Tibial nerve (tissue), 3 donors: ENCODE data around the gene RILPL1.

ENCODE experiments used
- POLR2A ChIP-seq, 2 donors: fragments of 450-650 bp; IDR thresholded peaks; one replicate each; pipeline ENCODE4 v1.6.1; 2017; ENCODE audit warnings: antibody characterized with exemption in 2 of 2, mild to moderate bottlenecking in 2 of 2, moderate library complexity in 2 of 2
- TF ChIP-seq, protein P1 (sequence below), 5 experiments: fragments of 200-600 bp in 3 of 5; fragments of 450-650 bp in 2 of 5; sonication (generic) in 3 of 5; IDR thresholded peaks; one replicate each; pipeline ENCODE4 v1.5.1; 2016 to 2019; ENCODE audit warnings: antibody characterized with exemption in 5 of 5, mild to moderate bottlenecking in 3 of 5, moderate library complexity in 2 of 5

- TF ChIP-seq, protein P1, sequence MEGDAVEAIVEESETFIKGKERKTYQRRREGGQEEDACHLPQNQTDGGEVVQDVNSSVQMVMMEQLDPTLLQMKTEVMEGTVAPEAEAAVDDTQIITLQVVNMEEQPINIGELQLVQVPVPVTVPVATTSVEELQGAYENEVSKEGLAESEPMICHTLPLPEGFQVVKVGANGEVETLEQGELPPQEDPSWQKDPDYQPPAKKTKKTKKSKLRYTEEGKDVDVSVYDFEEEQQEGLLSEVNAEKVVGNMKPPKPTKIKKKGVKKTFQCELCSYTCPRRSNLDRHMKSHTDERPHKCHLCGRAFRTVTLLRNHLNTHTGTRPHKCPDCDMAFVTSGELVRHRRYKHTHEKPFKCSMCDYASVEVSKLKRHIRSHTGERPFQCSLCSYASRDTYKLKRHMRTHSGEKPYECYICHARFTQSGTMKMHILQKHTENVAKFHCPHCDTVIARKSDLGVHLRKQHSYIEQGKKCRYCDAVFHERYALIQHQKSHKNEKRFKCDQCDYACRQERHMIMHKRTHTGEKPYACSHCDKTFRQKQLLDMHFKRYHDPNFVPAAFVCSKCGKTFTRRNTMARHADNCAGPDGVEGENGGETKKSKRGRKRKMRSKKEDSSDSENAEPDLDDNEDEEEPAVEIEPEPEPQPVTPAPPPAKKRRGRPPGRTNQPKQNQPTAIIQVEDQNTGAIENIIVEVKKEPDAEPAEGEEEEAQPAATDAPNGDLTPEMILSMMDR (IDR thresholded peaks at IDR 0.05): no peak
- TF ChIP-seq POLR2A (IDR thresholded peaks at IDR 0.05): no peak
Measured at GRCh38 chr12:123469978-123470377, 63.5 kb downstream of the RILPL1 start.
